Osteocyte (in vitro differentiated cells): ENCODE data around the gene EIF4E. TPM values are rescaled to one million over a fixed set of nuclear protein-coding genes. Genes with fewer than 3 reads are reported as not detected.

Experiments
- total RNA-seq: library from RNA; stranded (reverse); gene quantifications from 2 replicates; pipeline ENCODE4 v1.2.1, GENCODE V29; 2021

EIF4E gene
- total RNA-seq, 1 donor from 2014 or later: 60.6 TPM

Other genes starting within 250 kb of the EIF4E start
- 25.3 and 28.7 TPM in 2 replicates for gene METAP1, start 66.6 kb upstream of the EIF4E start, total RNA-seq
- 136 and 142 TPM in 2 replicates for gene ADH5, start 159.7 kb upstream of the EIF4E start, total RNA-seq
- not detected in 2 replicates for gene ADH4, start 215.2 kb upstream of the EIF4E start, total RNA-seq